Lung (tissue), 12 donors: ENCODE measurements around the gene CTAG1B. TPM values are rescaled to one million over a fixed set of nuclear protein-coding genes. Genes with fewer than 3 reads are reported as not detected.
"Not testable (repeated sequence)": the region's sequence is repeated elsewhere in the genome, so short reads cannot be mapped to it uniquely, and the experiment has no call there.

Source experiments
- ATAC-seq: fragments of 200-7000 bp; cut with Tn5 transposase; one replicate; pipeline ENCODE4 v1.9.1; 2020; ENCODE audit warnings: moderate number of reproducible peaks; ENCODE audit not compliant: insufficient read depth, low FRiP score
- DNase-seq, 3 donors: peaks; one replicate each; pipeline ENCODE4 v3.0.0-alpha.2; 2013 to 2017
- H3K27ac ChIP-seq, 2 donors: one replicate each; pipeline ENCODE4 v1.5.1; 2013; ENCODE audit warnings: mild to moderate bottlenecking in 2 of 2, moderate library complexity in 2 of 2, control low read depth in 1 of 2, inconsistent platforms in 1 of 2, low read depth in 1 of 2, low read length in 1 of 2
- H3K27me3 ChIP-seq, 3 donors: one replicate each; pipeline ENCODE4 v1.5.1; 2013; ENCODE audit warnings: low read length in 2 of 3; ENCODE audit not compliant: control insufficient read depth in 3 of 3, insufficient read depth in 3 of 3
- H3K36me3 ChIP-seq, 4 donors: one replicate each; pipeline ENCODE4 v1.5.1; 2013; ENCODE audit warnings: low read length in 4 of 4, mild to moderate bottlenecking in 1 of 4, moderate library complexity in 1 of 4; ENCODE audit not compliant: control insufficient read depth in 4 of 4, insufficient read depth in 4 of 4
- H3K4me1 ChIP-seq, 5 donors: one replicate each; pipeline ENCODE4 v1.5.1; 2013; ENCODE audit warnings: low read length in 5 of 5, mild to moderate bottlenecking in 2 of 5, moderate library complexity in 1 of 5; ENCODE audit not compliant: control insufficient read depth in 5 of 5, insufficient read depth in 5 of 5
- H3K4me3 ChIP-seq: one replicate; pipeline ENCODE4 v1.5.1; 2013; ENCODE audit warnings: mild to moderate bottlenecking, control low read depth, moderate library complexity
- H3K9ac ChIP-seq, 2 donors: one replicate each; pipeline ENCODE4 v1.5.1; 2013; ENCODE audit warnings: low read length in 2 of 2, control low read depth in 1 of 2; ENCODE audit not compliant: insufficient read depth in 1 of 2
- H3K9me3 ChIP-seq, 4 donors: one replicate each; pipeline ENCODE4 v1.5.1; 2013; ENCODE audit warnings: low read length in 3 of 4, mild to moderate bottlenecking in 1 of 4, moderate library complexity in 1 of 4; ENCODE audit not compliant: control insufficient read depth in 4 of 4, insufficient read depth in 3 of 4
- CTCF ChIP-seq: IDR thresholded peaks from 2 replicates; pipeline ENCODE4 v1.5.1; 2012; ENCODE audit warnings: mild to moderate bottlenecking; ENCODE audit errors: control extremely low read depth, extremely low read depth
- WGBS, 2 donors: extraction: QIAGEN DNeasy Blood & Tissue Kit; methylation state at CpG; one replicate each; pipeline ENCODE4 v1.1.7; 2013; 5-methylcytosine and 5-hydroxymethylcytosine counted together
- polyA plus RNA-seq, 2 donors: library from polyadenylated mRNA; stranded (reverse); fragments of 200-250 nt; gene quantifications; one replicate each; pipeline ENCODE4 v1.2.1, GENCODE V29; 2013
- total RNA-seq, 2 donors: library from RNA; depleted of rRNA in 1 of 2; stranded (reverse); fragments of >200 nt in 1 of 2; gene quantifications; one replicate each; pipeline ENCODE4 v1.2.1, GENCODE V29; 2014 to 2021
- donor health status: control.
- donor health status: control.
- donor health status: Bipolar disorder and iron deficiency.
- donor health status: healthy.
- donor health status: DM: yes; HTN: yes; CAD: no.

Gene CTAG1B
- total and polyA plus RNA-seq, 4 donors, result not detected

GRCh38 chrX:154655346-154655745, 36.3 kb upstream of the CTAG1B start:
- Histone ChIP-seq H3K9me3 (peaks cover 0 to 8% (median 1%) of the 10 kb centered on the region in 4 donors), H3K9ac (no peak overlapping the region), H3K4me3 (no peak overlapping the region), H3K4me1 (no peaks in the 10 kb centered on the region), H3K27ac (no peak overlapping the region), H3K27me3 (no peaks in the 10 kb centered on the region), H3K36me3 (no peaks in the 10 kb centered on the region)
- ATAC-seq (no peak), DNase-seq (no peak)
- no peak for TF ChIP-seq CTCF
- 82 to 94% methylated on average over 6 of the region's 6 CpGs for WGBS, 2 donors

GRCh38 chrX:154654925-154655324, 35.8 kb upstream of the CTAG1B start:
- Histone ChIP-seq H3K4me1 (no peaks in the 10 kb centered on the region), H3K36me3 (no peaks in the 10 kb centered on the region), H3K9ac (no peak overlapping the region), H3K27ac (no peak overlapping the region), H3K4me3 (no peak overlapping the region), H3K9me3 (peaks cover 0 to 8% (median 1%) of the 10 kb centered on the region in 4 donors), H3K27me3 (no peaks in the 10 kb centered on the region)
- DNase-seq (no peak), ATAC-seq (no peak)
- 92 to 94% methylated on average over 13 to 15 of the region's 15 CpGs for WGBS, 2 donors
- no peak for TF ChIP-seq CTCF

DNA sequence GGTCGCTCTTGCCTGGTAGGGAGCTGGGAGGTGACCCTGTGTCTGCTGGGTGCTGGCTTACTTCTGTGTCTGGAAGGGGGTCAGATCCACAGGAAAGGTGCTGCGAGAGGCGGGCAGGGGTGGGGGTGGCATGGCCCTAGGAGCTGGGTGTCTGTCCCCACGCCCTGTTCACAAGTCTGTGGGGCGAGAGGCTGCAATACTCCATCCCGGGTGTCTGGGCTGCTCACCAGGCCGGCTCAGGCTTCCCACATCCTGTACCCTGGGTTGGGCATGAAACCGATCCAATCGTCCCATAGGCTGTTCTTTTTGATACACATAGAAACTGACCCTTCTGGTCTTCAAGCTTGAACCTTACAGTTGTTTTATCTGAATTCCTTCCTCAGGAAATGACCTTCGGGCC, 35.3 kb upstream of the CTAG1B start:
- peaks cover 0 to 2% (median 0%) of the 10 kb centered on the region in 5 donors for H3K4me1 ChIP-seq

GRCh38 chrX:154653413-154653812, 34.3 kb upstream of the CTAG1B start, which contains the start of gene CTAG2:
CTAG2 (minus strand) TSS chrX:154653579; CDS start chrX:154653515, 64 bp downstream.
- H3K4me1 ChIP-seq, H3K36me3 ChIP-seq, H3K4me3 ChIP-seq, H3K27ac ChIP-seq, ATAC-seq, H3K9ac ChIP-seq, H3K9me3 ChIP-seq, DNase-seq, H3K27me3 ChIP-seq: not testable (repeated sequence)
- no CpG with 5 or more reads among the region's 27 CpGs for WGBS, 2 donors

More for the DNA sequence above, 35.3 kb upstream of the CTAG1B start:
- H3K9ac ChIP-seq, result no peak overlapping the region
- peaks cover 0 to 7% (median 1%) of the 10 kb centered on the region in 4 donors for H3K9me3 ChIP-seq
- H3K4me3 ChIP-seq, result no peak overlapping the region
- TF ChIP-seq CTCF, result no peak
- WGBS, 2 donors, result 56 to 80% methylated on average over 6 to 10 of the region's 10 CpGs
- H3K27ac ChIP-seq, result no peak overlapping the region
- H3K27me3 ChIP-seq, result no peaks in the 10 kb centered on the region
- ATAC-seq (no peak), DNase-seq (no peak)
- no peaks in the 10 kb centered on the region for H3K36me3 ChIP-seq
